CD14-positive monocyte (primary cell): Measurements from ENCODE around the gene GPR26. TPM values are rescaled to one million over a fixed set of nuclear protein-coding genes. Genes with fewer than 3 reads are reported as not detected.

ENCODE experiments used
- DNase-seq, 3 donors: peaks; one replicate each; pipeline ENCODE4 v3.0.0-alpha.2; 2011 to 2022
- H2AFZ ChIP-seq: 2 replicates; pipeline ENCODE4 v1.6.0; 2012; ENCODE audit warnings: mild to moderate bottlenecking, low read depth, low read length, inconsistent platforms; ENCODE audit not compliant: insufficient read depth, poor library complexity, severe bottlenecking
- H3K27ac ChIP-seq, 2 donors: 1 replicate in 1 of 2; 2 replicates in 1 of 2; pipeline ENCODE4 v1.5.1; 2012 to 2013; ENCODE audit warnings: low read length in 2 of 2, control low read depth in 1 of 2, inconsistent platforms in 1 of 2, low read depth in 1 of 2, mild to moderate bottlenecking in 1 of 2
- H3K27me3 ChIP-seq, 2 donors: one replicate each; pipeline versions ENCODE4 v1.6.0 to v1.6.1; 2011 to 2013; ENCODE audit warnings: low read length in 2 of 2; ENCODE audit not compliant: control insufficient read depth in 2 of 2, insufficient read depth in 2 of 2
- H3K36me3 ChIP-seq, 2 donors: replicated peaks in 1 of 2; 1 replicate in 1 of 2; 2 replicates in 1 of 2; pipeline versions ENCODE4 v1.5.1 to v1.6.1; 2012 to 2013; ENCODE audit warnings: low read length in 2 of 2, control low read depth in 1 of 2, inconsistent platforms in 1 of 2, mild to moderate bottlenecking in 1 of 2; ENCODE audit not compliant: insufficient read depth in 2 of 2, control insufficient read depth in 1 of 2
- H3K4me1 ChIP-seq, 2 donors: 1 replicate in 1 of 2; 2 replicates in 1 of 2; pipeline versions ENCODE4 v1.5.1 to v1.6.1; 2012 to 2013; ENCODE audit warnings: low read length in 2 of 2, control low read depth in 1 of 2, inconsistent platforms in 1 of 2, mild to moderate bottlenecking in 1 of 2, moderate library complexity in 1 of 2; ENCODE audit not compliant: insufficient read depth in 2 of 2, control insufficient read depth in 1 of 2
- H3K4me2 ChIP-seq: replicated peaks from 2 replicates; pipeline ENCODE3; 2012; ENCODE audit warnings: low read length, moderate library complexity, mild to moderate bottlenecking; ENCODE audit not compliant: poor library complexity, severe bottlenecking; ENCODE audit errors: extremely low read depth
- H3K4me3 ChIP-seq, 3 experiments: fragments of 200-600 bp in 1 of 3; sonication (generic) in 1 of 3; replicated peaks in 1 of 3; 1 replicate in 2 of 3; 2 replicates in 1 of 3; pipeline ENCODE4 v1.5.1; 2011 to 2013; ENCODE audit warnings: low read length in 3 of 3, mild to moderate bottlenecking in 3 of 3, control low read depth in 2 of 3, low read depth in 2 of 3, inconsistent platforms in 1 of 3, moderate library complexity in 1 of 3
- H3K79me2 ChIP-seq: 2 replicates; pipeline ENCODE4 v1.6.0; 2012; ENCODE audit warnings: mild to moderate bottlenecking, control low read depth, inconsistent platforms, low read length, moderate library complexity; ENCODE audit not compliant: insufficient read depth
- H3K9ac ChIP-seq: 2 replicates; pipeline ENCODE4 v1.6.0; 2017; ENCODE audit warnings: low read length, mild to moderate bottlenecking; ENCODE audit not compliant: insufficient read depth, poor library complexity, severe bottlenecking
- H3K9me3 ChIP-seq, 2 donors: replicated peaks in 1 of 2; 1 replicate in 1 of 2; 2 replicates in 1 of 2; pipeline versions ENCODE4 v1.5.1 to v1.6.1; 2012 to 2013; ENCODE audit warnings: low read length in 2 of 2, control low read depth in 1 of 2; ENCODE audit not compliant: control insufficient read depth in 1 of 2, insufficient read depth in 1 of 2
- H4K20me1 ChIP-seq: 2 replicates; pipeline ENCODE4 v1.6.0; 2012; ENCODE audit warnings: mild to moderate bottlenecking, low read length, control low read depth, moderate library complexity; ENCODE audit not compliant: insufficient read depth
- H3K27ac Mint-ChIP-seq, 7 donors: one replicate each; pipeline ENCODE4 v1.8.0; 2020; ENCODE audit warnings: mild to moderate bottlenecking in 7 of 7, mixed read lengths in 7 of 7, moderate library complexity in 6 of 7, inconsistent platforms in 2 of 7
- H3K27me3 Mint-ChIP-seq, 3 donors: one replicate each; pipeline ENCODE4 v1.8.0; 2021 to 2022; ENCODE audit warnings: low read depth in 3 of 3, mild to moderate bottlenecking in 3 of 3, mixed read lengths in 3 of 3, moderate library complexity in 3 of 3, inconsistent platforms in 1 of 3
- H3K36me3 Mint-ChIP-seq, 2 donors: one replicate each; pipeline ENCODE4 v1.8.0; 2020; ENCODE audit warnings: mixed read lengths in 2 of 2, inconsistent platforms in 1 of 2, mild to moderate bottlenecking in 1 of 2
- H3K4me1 Mint-ChIP-seq: one replicate; pipeline ENCODE4 v1.8.0; 2020; ENCODE audit warnings: mild to moderate bottlenecking, mixed read lengths
- H3K4me3 Mint-ChIP-seq, 2 donors: one replicate each; pipeline ENCODE4 v1.8.0; 2020; ENCODE audit warnings: mild to moderate bottlenecking in 2 of 2, mixed read lengths in 2 of 2, moderate library complexity in 1 of 2
- H3K9me3 Mint-ChIP-seq, 7 donors: one replicate each; pipeline ENCODE4 v1.8.0; 2020 to 2022; ENCODE audit warnings: mixed read lengths in 7 of 7, mild to moderate bottlenecking in 6 of 7, moderate library complexity in 6 of 7, inconsistent platforms in 2 of 7
- WGBS: methylation state at CpG from one replicate; pipeline ENCODE4 v1.1.5; 2013; ENCODE audit warnings: missing lambda C conversion rate; ENCODE audit not compliant: insufficient coverage; 5-methylcytosine and 5-hydroxymethylcytosine counted together
- intact Hi-C, 2 donors: fragments of 100-400 bp; cut with micrococcal nuclease; formaldehyde crosslinking; loops; one replicate each; pipeline versions ENCODE4 v1.15.0 to v1.15.1; 2023
- polyA plus RNA-seq, 3 donors: library from polyadenylated mRNA; depleted of rRNA in 1 of 3; unstranded in 2 of 3; stranded (reverse) in 1 of 3; fragments of 300-500 nt in 2 of 3; fragments of >200 nt in 1 of 3; fragmentation: Illumina TruSeq in 2 of 3; gene quantifications; 1 replicate in 2 of 3; 2 replicates in 1 of 3; pipeline ENCODE4 v1.2.3, GENCODE V29; 2012 to 2021
- TF ChIP-seq, protein P1 (sequence below): fragments of 200-600 bp; IDR thresholded peaks from one replicate; pipeline ENCODE4 v1.8.0; 2022; ENCODE audit warnings: antibody characterized with exemption, mild to moderate bottlenecking

Gene GPR26
- polyA plus RNA-seq, 3 donors = not detected

DNA sequence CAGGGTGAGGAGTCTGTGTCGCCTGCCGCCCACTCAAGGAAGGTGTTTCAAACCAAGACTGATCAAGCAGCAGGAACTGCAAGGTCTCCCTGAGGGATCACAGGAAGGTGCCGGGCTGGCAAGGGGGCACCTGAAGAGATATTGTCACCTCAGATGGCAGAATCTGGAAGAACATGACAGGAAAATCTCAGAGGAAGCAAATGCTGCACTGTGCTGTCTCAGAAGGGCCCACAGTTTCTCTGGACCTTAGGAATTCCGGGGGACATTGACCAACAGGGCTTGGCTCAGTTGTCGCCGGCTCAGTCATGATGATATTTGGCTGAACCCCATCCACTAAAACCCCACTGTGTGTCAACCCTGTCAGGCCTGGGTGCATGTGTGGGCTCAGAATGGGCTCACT lies 31.9 kb upstream of the GPR26 start:
- Mint-ChIP-seq H3K4me1 (peaks cover 3% of the 10 kb centered on the region), H3K27ac (no peak overlapping the region), H3K9me3 (peaks cover 0 to 3% (median 1%) of the 10 kb centered on the region in 7 donors), H3K4me3 (no peak overlapping the region), H3K27me3 (peaks cover 4 to 5% (median 4%) of the 10 kb centered on the region in 3 donors), H3K36me3 (no peaks in the 10 kb centered on the region)
- H3K4me3 ChIP-seq = no peak overlapping the region
- H3K27me3 ChIP-seq = no peaks in the 10 kb centered on the region
- H4K20me1 ChIP-seq = no peaks in the 10 kb centered on the region
- no peak overlapping the region for H3K27ac ChIP-seq
- H3K79me2 ChIP-seq = no peaks in the 10 kb centered on the region
- intact Hi-C loops = no loop called here
- H3K4me2 ChIP-seq = no peak overlapping the region
- no peak overlapping the region for H3K9ac ChIP-seq
- no peak overlapping the region for H2AFZ ChIP-seq
- WGBS = 95% methylated on average over 6 of the region's 6 CpGs
- no peak for DNase-seq
- no peaks in the 10 kb centered on the region for H3K36me3 ChIP-seq
- TF ChIP-seq, protein P1, sequence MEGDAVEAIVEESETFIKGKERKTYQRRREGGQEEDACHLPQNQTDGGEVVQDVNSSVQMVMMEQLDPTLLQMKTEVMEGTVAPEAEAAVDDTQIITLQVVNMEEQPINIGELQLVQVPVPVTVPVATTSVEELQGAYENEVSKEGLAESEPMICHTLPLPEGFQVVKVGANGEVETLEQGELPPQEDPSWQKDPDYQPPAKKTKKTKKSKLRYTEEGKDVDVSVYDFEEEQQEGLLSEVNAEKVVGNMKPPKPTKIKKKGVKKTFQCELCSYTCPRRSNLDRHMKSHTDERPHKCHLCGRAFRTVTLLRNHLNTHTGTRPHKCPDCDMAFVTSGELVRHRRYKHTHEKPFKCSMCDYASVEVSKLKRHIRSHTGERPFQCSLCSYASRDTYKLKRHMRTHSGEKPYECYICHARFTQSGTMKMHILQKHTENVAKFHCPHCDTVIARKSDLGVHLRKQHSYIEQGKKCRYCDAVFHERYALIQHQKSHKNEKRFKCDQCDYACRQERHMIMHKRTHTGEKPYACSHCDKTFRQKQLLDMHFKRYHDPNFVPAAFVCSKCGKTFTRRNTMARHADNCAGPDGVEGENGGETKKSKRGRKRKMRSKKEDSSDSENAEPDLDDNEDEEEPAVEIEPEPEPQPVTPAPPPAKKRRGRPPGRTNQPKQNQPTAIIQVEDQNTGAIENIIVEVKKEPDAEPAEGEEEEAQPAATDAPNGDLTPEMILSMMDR = no peak
- H3K4me1 ChIP-seq = no peaks in the 10 kb centered on the region
- H3K9me3 ChIP-seq = no peaks in the 10 kb centered on the region

DNA sequence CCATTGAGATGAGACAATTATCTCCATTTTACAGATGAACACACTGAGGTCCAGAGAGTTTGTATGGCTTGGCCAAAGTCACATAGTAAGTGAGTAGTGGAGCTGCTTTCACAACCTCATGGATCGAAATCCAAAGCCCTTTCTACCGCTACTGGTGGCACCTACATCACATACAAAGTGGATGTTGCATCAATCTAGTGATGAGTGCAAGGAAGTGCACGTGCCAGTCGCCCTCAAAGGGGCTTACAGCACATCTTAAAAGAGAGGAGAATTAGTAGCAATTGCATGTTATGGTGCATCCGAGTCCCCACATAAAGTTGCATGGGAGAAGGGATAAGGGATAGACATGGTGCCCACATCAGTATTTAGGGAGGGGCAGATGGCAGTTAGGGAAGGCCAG lies 31.0 kb upstream of the GPR26 start:
- Mint-ChIP-seq H3K9me3 (peaks cover 0 to 3% (median 1%) of the 10 kb centered on the region in 7 donors), H3K4me3 (no peak overlapping the region), H3K4me1 (peaks cover 3% of the 10 kb centered on the region), H3K36me3 (no peaks in the 10 kb centered on the region), H3K27ac (no peak overlapping the region), H3K27me3 (peaks cover 2 to 5% (median 4%) of the 10 kb centered on the region in 3 donors)
- no peaks in the 10 kb centered on the region for H3K27me3 ChIP-seq
- H3K79me2 ChIP-seq = no peaks in the 10 kb centered on the region
- TF ChIP-seq, protein P1 = no peak
- no peaks in the 10 kb centered on the region for H4K20me1 ChIP-seq
- no peak overlapping the region for H3K9ac ChIP-seq
- no peaks in the 10 kb centered on the region for H3K4me1 ChIP-seq
- H3K9me3 ChIP-seq = no peaks in the 10 kb centered on the region
- H3K4me2 ChIP-seq = no peak overlapping the region
- H3K4me3 ChIP-seq = no peak overlapping the region
- WGBS = 100% methylated on average over 3 of the region's 5 CpGs
- H3K27ac ChIP-seq = no peak overlapping the region
- no peaks in the 10 kb centered on the region for H3K36me3 ChIP-seq
- H2AFZ ChIP-seq = no peak overlapping the region
- DNase-seq = no peak
- intact Hi-C loops = no loop called here
